PC-3 (cell line): ENCODE data around the gene ZNF740. TPM values are rescaled to one million over a fixed set of nuclear protein-coding genes. Genes with fewer than 3 reads are reported as not detected.

ENCODE experiments used
- ATAC-seq: fragments of 200-7000 bp; cut with Tn5 transposase; 2 replicates; pipeline ENCODE4 v1.9.1; 2020; ENCODE audit warnings: mild to moderate bottlenecking, moderate library complexity
- BruUV-seq: library from RNA; stranded (reverse); fragments of 400-500 nt; replicated peaks from 2 replicates; lab custom pipeline; 2021; lab: Mats Ljungman, UMichigan
- CTCF ChIA-PET: fragments of 300-600 bp; sonication (Branson Sonifier 250); formaldehyde crosslinking; loops from one replicate; lab custom pipeline; 2022; ENCODE audit warnings: antibody characterized with exemption; lab: Charles Lee
- POLR2A ChIA-PET: fragments of 300-600 bp; sonication (Branson Sonifier 250); formaldehyde crosslinking; loops from one replicate; lab custom pipeline; 2022; ENCODE audit warnings: antibody characterized with exemption; ENCODE audit not compliant: unreplicated experiment; lab: Charles Lee
- DNase-seq: peaks from one replicate; pipeline ENCODE4 v3.0.0-alpha.2; 2015
- H2AFZ ChIP-seq: fragments of 300-600 bp; sonication (generic); 2 replicates; pipeline ENCODE4 v1.6.0; 2016; ENCODE audit warnings: antibody characterized with exemption, low read length
- H3F3A ChIP-seq: fragments of 300-600 bp; sonication (generic); one replicate; pipeline ENCODE4 v1.6.0; 2017; ENCODE audit warnings: antibody characterized with exemption, low read length, control low read depth, mild to moderate bottlenecking; ENCODE audit not compliant: unreplicated experiment
- H3K27ac ChIP-seq: fragments of 300-600 bp; sonication (generic); 2 replicates; pipeline ENCODE4 v1.5.1; 2016; ENCODE audit warnings: mild to moderate bottlenecking, low read length
- H3K27me3 ChIP-seq: fragments of 300-600 bp; sonication (generic); 2 replicates; pipeline ENCODE4 v1.6.1; 2016; ENCODE audit warnings: low read length, mixed read lengths
- H3K36me3 ChIP-seq: fragments of 300-600 bp; sonication (generic); 2 replicates; pipeline ENCODE4 v1.6.1; 2016; ENCODE audit warnings: low read depth, mixed run types, low read length, mixed read lengths
- H3K4me1 ChIP-seq: fragments of 300-600 bp; sonication (generic); 2 replicates; pipeline ENCODE4 v1.5.1; 2016; ENCODE audit warnings: low read length; ENCODE audit not compliant: insufficient read depth
- H3K4me2 ChIP-seq: fragments of 300-600 bp; sonication (generic); 2 replicates; pipeline ENCODE4 v1.6.0; 2016; ENCODE audit warnings: low read length
- H3K4me3 ChIP-seq: fragments of 300-600 bp; sonication (generic); 2 replicates; pipeline ENCODE4 v1.5.1; 2016; ENCODE audit warnings: mild to moderate bottlenecking, low read length, mixed read lengths
- H3K79me2 ChIP-seq: fragments of 300-600 bp; sonication (generic); 2 replicates; pipeline ENCODE4 v1.6.1; 2017; ENCODE audit warnings: low read length, mixed read lengths
- H3K9ac ChIP-seq: fragments of 300-600 bp; sonication (generic); 2 replicates; pipeline ENCODE4 v1.6.0; 2016; ENCODE audit warnings: mild to moderate bottlenecking, low read length
- H3K9me2 ChIP-seq: fragments of 300-600 bp; sonication (generic); replicated peaks from 2 replicates; pipeline ENCODE4 v1.6.1; 2016; ENCODE audit warnings: mixed run types, low read length, mixed read lengths
- H3K9me3 ChIP-seq: fragments of 300-600 bp; sonication (generic); 2 replicates; pipeline ENCODE4 v1.6.1; 2016; ENCODE audit warnings: low read length, mixed read lengths
- H4K20me1 ChIP-seq: fragments of 300-600 bp; sonication (generic); 2 replicates; pipeline ENCODE4 v1.6.1; 2016; ENCODE audit warnings: low read length, mixed read lengths
- EZH2 ChIP-seq: fragments of 300-600 bp; sonication (generic); IDR thresholded peaks from one replicate; pipeline ENCODE4 v1.6.1; 2017; ENCODE audit warnings: antibody characterized with exemption, mild to moderate bottlenecking, low read length; ENCODE audit not compliant: unreplicated experiment
- EZH2phosphoT487 ChIP-seq: fragments of 300-600 bp; sonication (generic); IDR thresholded peaks from 2 replicates; pipeline ENCODE4 v1.6.1; 2018; ENCODE audit warnings: mild to moderate bottlenecking, antibody characterized with exemption, low read length, borderline replicate concordance
- intact Hi-C: fragments of 100-400 bp; cut with micrococcal nuclease; formaldehyde crosslinking; loops from 2 replicates; pipeline ENCODE4 v1.9.0; 2023
- total RNA-seq: library from RNA; depleted of rRNA; stranded (reverse); fragments of >200 nt; gene quantifications from 2 replicates; pipeline ENCODE4 v1.2.3, GENCODE V29; 2014
- TF ChIP-seq, protein P1 (sequence below): fragments of 300-600 bp; sonication (generic); conservative IDR thresholded peaks from 2 replicates; pipeline ENCODE4 v1.5.1; 2017; ENCODE audit warnings: antibody characterized with exemption, low read depth, mild to moderate bottlenecking, low read length

Gene ZNF740
- total RNA-seq, 1 experiment from 2014 or later, result 12.3 TPM

- peaks cover 21% of the 10 kb centered on the region for H3K36me3 ChIP-seq
- peaks cover 46% of the 10 kb centered on the region for H3K79me2 ChIP-seq
- no peaks in the 10 kb centered on the region for H3K9me3 ChIP-seq
- DNase-seq (peak; percentile 73), ATAC-seq (no peak)
- no peaks in the 10 kb centered on the region for H4K20me1 ChIP-seq
- H2AFZ ChIP-seq, result no peak overlapping the region
- H3K4me1 ChIP-seq, result peaks cover 35% of the 10 kb centered on the region
- H3K27ac ChIP-seq, result peak overlapping the region; percentile 46
- no peaks in the 10 kb centered on the region for H3K9me2 ChIP-seq
- TF ChIP-seq EZH2phosphoT487, result no peak
- intact Hi-C loops, result no loop called here
- no peaks in the 10 kb centered on the region for H3F3A ChIP-seq
- peak overlapping the region; percentile 93 for H3K4me2 ChIP-seq
- H3K9ac ChIP-seq, result 0 out of 2 replicates have a peak overlapping the region, but pooled peaks have one; percentile 6
- ChIA-PET CTCF (interaction anchor here (1.2 kb wide), 1 partner anchor 49 kb away, joined by 4 read pairs; no protein-coding TSS in a partner anchor), POLR2A (no interaction called here)
- no peaks in the 10 kb centered on the region for H3K27me3 ChIP-seq
- BruUV-seq, result no TSS peak
- H3K4me3 ChIP-seq, result peak overlapping the region; percentile 80
Observed at GRCh38 chr12:53217051-53217930, 36.8 kb downstream of the ZNF740 start.

- 0 out of 2 replicates have a peak overlapping the region, but pooled peaks have one; percentile 1 for H3K9ac ChIP-seq
- H4K20me1 ChIP-seq, result no peaks in the 10 kb centered on the region
- peaks cover 42% of the 10 kb centered on the region for H3K4me1 ChIP-seq
- no peaks in the 10 kb centered on the region for H3K9me2 ChIP-seq
- ATAC-seq (no peak), DNase-seq (no peak)
- H2AFZ ChIP-seq, result no peak overlapping the region
- no peaks in the 10 kb centered on the region for H3K9me3 ChIP-seq
- peaks cover 14% of the 10 kb centered on the region for H3K36me3 ChIP-seq
- intact Hi-C loops, result no loop called here
- H3K4me2 ChIP-seq, result peak overlapping the region; percentile 93
- no peaks in the 10 kb centered on the region for H3K27me3 ChIP-seq
- TF ChIP-seq, protein P1, sequence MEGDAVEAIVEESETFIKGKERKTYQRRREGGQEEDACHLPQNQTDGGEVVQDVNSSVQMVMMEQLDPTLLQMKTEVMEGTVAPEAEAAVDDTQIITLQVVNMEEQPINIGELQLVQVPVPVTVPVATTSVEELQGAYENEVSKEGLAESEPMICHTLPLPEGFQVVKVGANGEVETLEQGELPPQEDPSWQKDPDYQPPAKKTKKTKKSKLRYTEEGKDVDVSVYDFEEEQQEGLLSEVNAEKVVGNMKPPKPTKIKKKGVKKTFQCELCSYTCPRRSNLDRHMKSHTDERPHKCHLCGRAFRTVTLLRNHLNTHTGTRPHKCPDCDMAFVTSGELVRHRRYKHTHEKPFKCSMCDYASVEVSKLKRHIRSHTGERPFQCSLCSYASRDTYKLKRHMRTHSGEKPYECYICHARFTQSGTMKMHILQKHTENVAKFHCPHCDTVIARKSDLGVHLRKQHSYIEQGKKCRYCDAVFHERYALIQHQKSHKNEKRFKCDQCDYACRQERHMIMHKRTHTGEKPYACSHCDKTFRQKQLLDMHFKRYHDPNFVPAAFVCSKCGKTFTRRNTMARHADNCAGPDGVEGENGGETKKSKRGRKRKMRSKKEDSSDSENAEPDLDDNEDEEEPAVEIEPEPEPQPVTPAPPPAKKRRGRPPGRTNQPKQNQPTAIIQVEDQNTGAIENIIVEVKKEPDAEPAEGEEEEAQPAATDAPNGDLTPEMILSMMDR, result no peak
- TF ChIP-seq EZH2phosphoT487, result no peak
- no peak for TF ChIP-seq EZH2
- POLR2A ChIA-PET, result interaction anchor here (0.6 kb wide), 1 partner anchor 30 kb away, joined by 4 read pairs; no protein-coding TSS in a partner anchor
- CTCF ChIA-PET, result interaction anchor here (1.2 kb wide), 1 partner anchor 48 kb away, joined by 4 read pairs; no protein-coding TSS in a partner anchor
- H3K27ac ChIP-seq, result peak overlapping the region; percentile 39
- no peaks in the 10 kb centered on the region for H3F3A ChIP-seq
- peaks cover 51% of the 10 kb centered on the region for H3K79me2 ChIP-seq
- BruUV-seq, result no TSS peak
- H3K4me3 ChIP-seq, result peak overlapping the region; percentile 80
Observed at GRCh38 chr12:53217931-53218307, 37.4 kb downstream of the ZNF740 start.

DNA sequence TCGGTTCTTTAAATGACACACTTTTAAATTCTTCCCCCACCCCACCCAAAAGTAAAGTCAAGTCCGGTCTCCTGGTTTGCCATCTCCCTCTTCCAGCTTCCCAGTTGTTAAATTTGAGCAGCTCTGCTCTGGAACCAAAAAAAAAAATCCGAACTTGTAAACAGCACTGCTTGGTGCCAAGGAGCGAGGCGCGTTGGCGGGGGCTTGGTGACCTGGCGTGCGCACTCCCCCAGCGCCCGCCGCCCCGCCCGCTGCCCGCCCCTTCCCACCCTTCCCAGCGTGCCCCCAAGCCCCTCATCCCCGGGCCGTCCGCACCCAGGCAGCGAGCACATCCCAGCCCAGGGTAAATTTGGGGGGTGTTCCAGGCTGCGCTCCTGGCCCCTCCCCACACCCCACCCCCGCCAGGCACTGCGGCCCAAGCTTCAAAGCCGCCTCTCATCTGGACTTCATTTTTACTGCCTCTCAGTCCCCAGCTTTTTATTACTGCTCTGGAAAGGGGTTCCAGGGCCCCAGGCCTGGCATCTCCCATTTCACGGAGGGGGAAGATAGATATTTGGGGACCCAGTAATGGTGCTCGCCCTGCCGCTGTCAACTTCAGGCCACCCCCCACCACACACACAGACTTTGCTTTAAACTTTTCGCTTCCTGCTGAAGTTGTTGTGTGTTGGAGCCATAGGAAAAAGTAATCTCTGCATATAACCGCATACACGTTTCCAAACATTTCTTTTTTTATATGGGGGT is 38.2 kb downstream of the ZNF740 start:
- DNase-seq (no peak), ATAC-seq (no peak)
- Histone ChIP-seq H3K4me3 (peak overlapping the region; percentile 80), H3K9me2 (no peaks in the 10 kb centered on the region), H3K36me3 (peaks cover 7% of the 10 kb centered on the region; the same call in 1 of the 2 replicates), H2AFZ (peak overlapping the region; percentile 58), H3K9ac (peak overlapping the region; percentile 66), H3K79me2 (peaks cover 53% of the 10 kb centered on the region), H3F3A (no peaks in the 10 kb centered on the region), H3K4me2 (peak overlapping the region; percentile 93), H3K27ac (peak overlapping the region; percentile 53), H4K20me1 (no peaks in the 10 kb centered on the region), H3K4me1 (peaks cover 42% of the 10 kb centered on the region), H3K9me3 (no peaks in the 10 kb centered on the region), H3K27me3 (no peaks in the 10 kb centered on the region)
- ChIA-PET CTCF (interaction anchor here (0.6 to 1.2 kb wide), 2 partner anchors 40 to 47 kb away, joined by 4 read pairs; no protein-coding TSS in a partner anchor), POLR2A (interaction anchor here (0.6 kb wide), 1 partner anchor 31 kb away, joined by 4 read pairs; no protein-coding TSS in a partner anchor)
- no TSS peak for BruUV-seq
- intact Hi-C loops, result no loop called here
- TF ChIP-seq EZH2phosphoT487, result no peak
- TF ChIP-seq, protein P1, result no peak
- TF ChIP-seq EZH2, result no peak
